NCI-H2196 (cell line): Measurements from ENCODE around the gene KLHL17.
A peak's percentile ranks its signal among the peaks of the same experiment; 100 is the strongest.

Experiments
- DNase-seq: peaks from one replicate; lab custom pipeline; 2025; ENCODE audit not compliant: unreplicated experiment; lab: John Stamatoyannopoulos, UW

KLHL17 gene

GRCh38 chr1:1013922-1014648 lies 53.7 kb downstream of the KLHL17 start:
- peak; percentile 81 for DNase-seq

- peak; percentile 41 for DNase-seq
Observed at GRCh38 chr1:1014799-1015681, 54.7 kb downstream of the KLHL17 start.
